Nephron progenitor cell (in vitro differentiated cells): ENCODE results near the gene CD151.

Experiments used
- DNase-seq: peaks from one replicate; pipeline ENCODE4 v3.0.0; 2021
- H3K27ac Mint-ChIP-seq: 2 replicates; pipeline ENCODE4 v1.8.0; 2021; ENCODE audit warnings: mild to moderate bottlenecking, moderate library complexity, mixed read lengths
- H3K27me3 Mint-ChIP-seq: 2 replicates; pipeline ENCODE4 v1.8.0; 2021; ENCODE audit warnings: mild to moderate bottlenecking, low read depth, mixed read lengths; ENCODE audit not compliant: poor library complexity
- H3K36me3 Mint-ChIP-seq: 2 replicates; pipeline ENCODE4 v1.8.0; 2021; ENCODE audit warnings: low read depth, mixed read lengths
- H3K4me1 Mint-ChIP-seq: 2 replicates; pipeline ENCODE4 v1.8.0; 2021; ENCODE audit warnings: mixed read lengths
- H3K4me3 Mint-ChIP-seq: 2 replicates; pipeline ENCODE4 v1.8.0; 2021; ENCODE audit warnings: mild to moderate bottlenecking, moderate library complexity, mixed read lengths
- H3K9me3 Mint-ChIP-seq: 2 replicates; pipeline ENCODE4 v1.8.0; 2021; ENCODE audit warnings: mild to moderate bottlenecking, moderate library complexity, mixed read lengths
- TF ChIP-seq, protein P1 (sequence below): fragments of 200-600 bp; sonication (generic); IDR thresholded peaks from 2 replicates; pipeline ENCODE4 v1.5.0; 2021; ENCODE audit warnings: antibody characterized with exemption

CD151 gene

DNA sequence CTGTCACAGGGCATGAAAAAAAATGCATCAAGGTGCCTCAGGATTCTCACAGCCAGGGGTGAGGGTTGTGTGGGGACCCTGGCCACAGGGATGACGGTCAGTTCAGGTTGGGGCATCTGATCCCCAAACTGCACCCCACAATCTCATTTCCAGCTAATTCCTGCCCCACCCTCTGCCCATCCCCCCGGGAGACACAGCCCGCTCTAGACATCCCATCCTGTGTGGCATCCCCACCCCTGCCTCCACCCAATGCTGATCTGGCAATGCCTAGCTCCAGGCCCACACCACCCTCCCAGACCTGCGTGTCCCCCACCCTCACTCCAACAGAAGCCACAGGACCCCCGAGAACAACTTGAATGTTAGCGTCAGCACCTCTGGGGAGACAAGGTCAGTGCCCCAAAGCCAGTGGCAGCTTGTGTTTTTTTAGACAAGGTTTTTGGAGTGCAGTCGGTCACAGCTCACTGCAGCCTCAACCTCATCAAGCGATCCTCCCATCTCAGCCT, 35.2 kb downstream of the CD151 start:
- peaks cover 17% of the 10 kb centered on the region for H3K4me1 Mint-ChIP-seq
- no peaks in the 10 kb centered on the region for H3K27me3 Mint-ChIP-seq
- TF ChIP-seq, protein P1, sequence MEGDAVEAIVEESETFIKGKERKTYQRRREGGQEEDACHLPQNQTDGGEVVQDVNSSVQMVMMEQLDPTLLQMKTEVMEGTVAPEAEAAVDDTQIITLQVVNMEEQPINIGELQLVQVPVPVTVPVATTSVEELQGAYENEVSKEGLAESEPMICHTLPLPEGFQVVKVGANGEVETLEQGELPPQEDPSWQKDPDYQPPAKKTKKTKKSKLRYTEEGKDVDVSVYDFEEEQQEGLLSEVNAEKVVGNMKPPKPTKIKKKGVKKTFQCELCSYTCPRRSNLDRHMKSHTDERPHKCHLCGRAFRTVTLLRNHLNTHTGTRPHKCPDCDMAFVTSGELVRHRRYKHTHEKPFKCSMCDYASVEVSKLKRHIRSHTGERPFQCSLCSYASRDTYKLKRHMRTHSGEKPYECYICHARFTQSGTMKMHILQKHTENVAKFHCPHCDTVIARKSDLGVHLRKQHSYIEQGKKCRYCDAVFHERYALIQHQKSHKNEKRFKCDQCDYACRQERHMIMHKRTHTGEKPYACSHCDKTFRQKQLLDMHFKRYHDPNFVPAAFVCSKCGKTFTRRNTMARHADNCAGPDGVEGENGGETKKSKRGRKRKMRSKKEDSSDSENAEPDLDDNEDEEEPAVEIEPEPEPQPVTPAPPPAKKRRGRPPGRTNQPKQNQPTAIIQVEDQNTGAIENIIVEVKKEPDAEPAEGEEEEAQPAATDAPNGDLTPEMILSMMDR, result no peak
- no peaks in the 10 kb centered on the region for H3K36me3 Mint-ChIP-seq
- H3K4me3 Mint-ChIP-seq, result no peak overlapping the region
- DNase-seq, result no peak
- H3K9me3 Mint-ChIP-seq, result no peaks in the 10 kb centered on the region
- peak overlapping the region; percentile 36 for H3K27ac Mint-ChIP-seq

DNA sequence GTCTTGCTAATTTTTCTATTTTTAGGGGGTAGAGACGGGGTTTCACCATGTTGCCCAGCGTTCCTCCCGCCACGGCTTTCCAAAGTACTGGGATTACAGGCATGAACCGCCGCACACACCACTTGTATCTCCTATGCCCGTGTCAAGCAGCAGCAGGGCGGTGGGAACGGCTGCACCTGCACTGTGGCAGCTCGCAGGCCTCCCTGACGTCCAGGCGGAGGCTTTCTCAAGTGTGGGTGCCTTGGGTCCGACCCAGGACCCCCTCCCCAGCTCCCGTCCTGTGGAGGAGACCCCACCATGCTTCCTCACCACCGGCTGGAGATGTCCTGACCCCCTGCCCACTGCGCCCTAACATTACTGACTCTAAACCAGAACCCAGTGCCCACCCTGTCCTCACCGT, 35.6 kb downstream of the CD151 start:
- DNase-seq, result no peak
- H3K27ac Mint-ChIP-seq, result peak overlapping the region; percentile 36
- H3K27me3 Mint-ChIP-seq, result no peaks in the 10 kb centered on the region
- no peaks in the 10 kb centered on the region for H3K9me3 Mint-ChIP-seq
- H3K4me3 Mint-ChIP-seq, result no peak overlapping the region
- peaks cover 13% of the 10 kb centered on the region for H3K4me1 Mint-ChIP-seq
- peaks cover 2% of the 10 kb centered on the region for H3K36me3 Mint-ChIP-seq
- TF ChIP-seq, protein P1, result no peak

DNA sequence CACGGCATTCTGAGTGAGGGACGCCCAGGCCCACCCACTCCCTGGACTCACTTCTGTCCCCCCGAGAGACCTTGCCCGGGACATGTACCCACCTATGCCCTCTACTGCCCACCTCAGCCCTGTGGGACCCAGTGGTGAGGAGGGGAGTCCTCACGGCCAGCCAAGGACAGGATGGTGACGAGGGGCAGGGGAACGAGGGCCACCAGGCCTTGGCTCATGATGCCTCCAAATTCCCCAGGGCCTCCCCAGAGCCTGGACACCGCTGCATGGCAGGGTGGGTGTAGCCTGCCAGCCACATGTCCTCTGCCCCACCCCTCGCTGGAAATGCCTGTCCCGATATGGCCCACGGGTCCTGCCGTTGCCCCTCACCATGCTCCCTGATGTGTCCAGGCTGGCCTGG, 36.0 kb downstream of the CD151 start:
- TF ChIP-seq, protein P1, result no peak
- Mint-ChIP-seq H3K27ac (no peak overlapping the region), H3K9me3 (no peaks in the 10 kb centered on the region), H3K4me3 (no peak overlapping the region), H3K27me3 (no peaks in the 10 kb centered on the region), H3K4me1 (peaks cover 9% of the 10 kb centered on the region), H3K36me3 (peaks cover 6% of the 10 kb centered on the region)
- DNase-seq, result no peak

DNA sequence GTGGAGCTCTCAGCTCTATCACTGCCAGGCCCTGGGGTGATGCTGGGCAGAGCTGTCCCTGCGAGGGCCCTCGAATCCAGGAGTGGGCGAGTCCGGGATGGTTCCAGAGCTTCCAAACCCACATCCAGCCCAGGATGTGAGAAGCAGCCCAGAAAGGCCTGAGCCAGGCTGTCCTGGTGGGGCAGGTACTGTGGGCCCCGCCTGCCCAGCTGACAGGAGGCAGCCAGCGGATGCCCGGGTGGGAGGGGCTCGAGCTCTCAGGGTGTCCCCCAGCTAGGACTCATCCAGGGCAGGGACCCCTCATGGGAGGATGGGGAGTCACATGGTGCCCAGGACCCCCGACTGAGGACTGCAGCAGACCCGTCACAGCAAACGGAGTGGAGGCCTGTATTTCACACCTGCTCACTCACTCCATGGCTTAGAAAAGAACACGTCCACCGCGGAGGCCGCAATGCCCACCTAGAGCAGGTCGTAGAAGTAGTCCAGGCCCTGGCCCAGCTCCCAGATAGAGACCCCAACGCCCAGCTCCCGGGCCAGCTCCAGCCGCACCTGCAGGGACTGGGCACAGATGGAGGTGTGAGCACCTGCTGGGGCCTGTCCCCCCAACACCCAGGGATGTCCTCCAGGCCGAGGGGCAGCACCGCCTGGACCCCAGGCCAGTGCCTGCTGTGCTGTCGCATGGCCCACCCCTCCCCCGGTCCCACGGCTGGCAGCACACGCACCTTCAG, 36.8 kb downstream of the CD151 start:
- no peak overlapping the region for H3K27ac Mint-ChIP-seq
- no peaks in the 10 kb centered on the region for H3K27me3 Mint-ChIP-seq
- no peaks in the 10 kb centered on the region for H3K9me3 Mint-ChIP-seq
- peaks cover 9% of the 10 kb centered on the region for H3K4me1 Mint-ChIP-seq
- DNase-seq, result no peak
- H3K4me3 Mint-ChIP-seq, result no peak overlapping the region
- H3K36me3 Mint-ChIP-seq, result peaks cover 11% of the 10 kb centered on the region
- TF ChIP-seq, protein P1, result no peak

DNA sequence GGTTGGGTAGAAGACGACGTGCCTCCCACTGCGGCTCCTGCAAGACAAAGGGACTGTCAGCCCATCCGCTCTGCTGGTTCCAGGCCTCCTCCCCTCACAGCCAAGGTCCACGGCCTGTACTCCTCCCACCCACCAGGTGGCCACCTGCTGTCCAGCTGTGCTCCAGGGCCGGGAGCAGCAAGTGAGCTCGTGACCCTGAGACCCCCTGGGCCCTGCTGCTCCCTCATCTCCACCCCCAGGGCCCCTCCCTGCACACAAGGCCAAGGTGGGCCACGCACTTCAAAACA, 37.3 kb downstream of the CD151 start:
- H3K27ac Mint-ChIP-seq, result no peak overlapping the region
- H3K27me3 Mint-ChIP-seq, result no peaks in the 10 kb centered on the region
- peaks cover 5% of the 10 kb centered on the region for H3K4me1 Mint-ChIP-seq
- no peaks in the 10 kb centered on the region for H3K9me3 Mint-ChIP-seq
- TF ChIP-seq, protein P1, result peak; percentile 30
- no peak overlapping the region for H3K4me3 Mint-ChIP-seq
- peaks cover 13% of the 10 kb centered on the region for H3K36me3 Mint-ChIP-seq
- peak; percentile 53 for DNase-seq

DNA sequence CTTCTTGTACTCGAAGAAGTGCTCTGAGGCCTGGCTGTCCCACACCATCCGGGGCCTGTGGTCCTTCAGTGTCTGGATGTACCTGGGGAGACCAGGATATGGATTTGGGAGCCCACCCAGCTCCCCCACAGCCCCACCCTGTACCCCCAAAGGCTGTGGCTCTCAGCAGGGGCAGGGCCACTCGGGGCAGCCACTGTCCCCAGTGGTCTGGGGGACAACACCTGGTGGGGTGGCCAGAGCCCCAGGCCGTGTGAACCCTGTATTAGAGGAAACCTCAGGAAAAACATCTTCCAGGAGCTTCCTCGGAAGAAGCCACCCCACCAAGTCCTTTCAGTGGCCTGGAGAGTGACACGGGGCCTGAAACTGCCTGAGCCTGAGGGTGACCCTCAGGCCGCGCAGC, 37.7 kb downstream of the CD151 start:
- H3K9me3 Mint-ChIP-seq, result no peaks in the 10 kb centered on the region
- peaks cover 5% of the 10 kb centered on the region for H3K4me1 Mint-ChIP-seq
- H3K27ac Mint-ChIP-seq, result no peak overlapping the region
- H3K27me3 Mint-ChIP-seq, result no peaks in the 10 kb centered on the region
- peaks cover 15% of the 10 kb centered on the region for H3K36me3 Mint-ChIP-seq
- TF ChIP-seq, protein P1, result no peak
- no peak overlapping the region for H3K4me3 Mint-ChIP-seq
- no peak for DNase-seq
